ENCODE data around the gene GMIP.

GMIP gene

GRCh38 chr19:19594381-19594780 is 49.1 kb downstream of the GMIP start:
- peak; percentile 27 for DNase-seq (ENCODE audit: low read depth)
- no peak overlapping the region for H3K4me3 ChIP-seq (ENCODE audit: low read depth, low read length)
- TF ChIP-seq, protein P1, sequence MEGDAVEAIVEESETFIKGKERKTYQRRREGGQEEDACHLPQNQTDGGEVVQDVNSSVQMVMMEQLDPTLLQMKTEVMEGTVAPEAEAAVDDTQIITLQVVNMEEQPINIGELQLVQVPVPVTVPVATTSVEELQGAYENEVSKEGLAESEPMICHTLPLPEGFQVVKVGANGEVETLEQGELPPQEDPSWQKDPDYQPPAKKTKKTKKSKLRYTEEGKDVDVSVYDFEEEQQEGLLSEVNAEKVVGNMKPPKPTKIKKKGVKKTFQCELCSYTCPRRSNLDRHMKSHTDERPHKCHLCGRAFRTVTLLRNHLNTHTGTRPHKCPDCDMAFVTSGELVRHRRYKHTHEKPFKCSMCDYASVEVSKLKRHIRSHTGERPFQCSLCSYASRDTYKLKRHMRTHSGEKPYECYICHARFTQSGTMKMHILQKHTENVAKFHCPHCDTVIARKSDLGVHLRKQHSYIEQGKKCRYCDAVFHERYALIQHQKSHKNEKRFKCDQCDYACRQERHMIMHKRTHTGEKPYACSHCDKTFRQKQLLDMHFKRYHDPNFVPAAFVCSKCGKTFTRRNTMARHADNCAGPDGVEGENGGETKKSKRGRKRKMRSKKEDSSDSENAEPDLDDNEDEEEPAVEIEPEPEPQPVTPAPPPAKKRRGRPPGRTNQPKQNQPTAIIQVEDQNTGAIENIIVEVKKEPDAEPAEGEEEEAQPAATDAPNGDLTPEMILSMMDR (IDR thresholded peaks at IDR 0.05; ENCODE audit: insufficient read depth, low read depth, low read length, missing control alignments): no peak

GRCh38 chr19:19592690-19593089 is 50.8 kb downstream of the GMIP start:
- TF ChIP-seq, protein P1 (IDR thresholded peaks at IDR 0.05; ENCODE audit: insufficient read depth, low read depth, low read length, missing control alignments): no peak

GRCh38 chr19:19591133-19591825 is 52.2 kb downstream of the GMIP start:
- H3K4me3 ChIP-seq (ENCODE audit: low read depth, low read length): peak overlapping the region; percentile 18
- TF ChIP-seq, protein P1 (IDR thresholded peaks at IDR 0.05; ENCODE audit: insufficient read depth, low read depth, low read length, missing control alignments): no peak
- DNase-seq (ENCODE audit: low read depth): peak; percentile 88

More at GRCh38 chr19:19592690-19593089, 50.8 kb downstream of the GMIP start:
- no peak overlapping the region for H3K4me3 ChIP-seq (ENCODE audit: low read depth, low read length)
- no peak for DNase-seq (ENCODE audit: low read depth)

GRCh38 chr19:19588546-19588945 is 54.9 kb downstream of the GMIP start:
- DNase-seq (ENCODE audit: low read depth): no peak
- no peak overlapping the region for H3K4me3 ChIP-seq (ENCODE audit: low read depth, low read length)
- TF ChIP-seq, protein P1 (IDR thresholded peaks at IDR 0.05; ENCODE audit: insufficient read depth, low read depth, low read length, missing control alignments): no peak

DNA sequence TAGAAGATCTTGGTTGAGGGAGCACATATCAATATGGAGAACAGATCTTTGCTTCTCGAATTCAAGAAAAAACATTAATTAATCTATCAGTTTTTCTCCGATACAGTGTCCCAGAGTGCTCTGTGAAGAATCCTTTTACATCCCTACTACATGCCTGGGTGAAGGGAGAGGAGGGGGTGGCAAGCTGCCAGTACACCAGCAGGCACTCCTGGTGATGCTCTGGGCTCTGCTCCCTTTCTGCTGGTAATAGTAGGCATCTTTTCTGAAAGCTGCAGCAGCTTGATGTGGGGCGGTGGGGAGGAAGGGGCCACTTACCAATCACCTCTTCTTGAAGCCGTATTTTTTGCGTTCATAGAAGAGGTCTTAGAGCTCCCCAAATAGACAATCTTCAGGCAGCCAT is 55.7 kb downstream of the GMIP start:
- H3K4me3 ChIP-seq (ENCODE audit: low read depth, low read length): no peak overlapping the region
- TF ChIP-seq, protein P1 (IDR thresholded peaks at IDR 0.05; ENCODE audit: insufficient read depth, low read depth, low read length, missing control alignments): no peak
- DNase-seq (ENCODE audit: low read depth): no peak

DNA sequence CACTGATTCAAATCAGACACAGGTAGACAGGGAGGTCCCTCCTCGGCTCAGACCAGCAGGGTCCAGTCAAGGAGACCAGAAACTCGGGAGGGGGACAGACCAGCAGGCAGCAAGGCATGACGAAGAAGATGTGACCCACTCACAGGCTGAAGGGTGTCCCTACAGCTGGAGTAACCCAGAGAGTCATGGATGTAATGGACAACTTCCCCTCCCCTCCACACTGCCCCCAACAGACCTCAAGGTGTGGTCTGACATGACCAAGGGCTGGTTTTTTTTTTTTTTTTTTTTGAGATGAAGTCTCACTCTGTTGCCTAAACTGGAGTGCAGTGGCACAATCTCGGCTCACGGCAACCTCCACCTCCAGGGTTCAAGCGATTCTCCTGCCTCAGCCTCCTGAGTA is 59.1 kb downstream of the GMIP start:
- no peak overlapping the region for H3K4me3 ChIP-seq (ENCODE audit: low read depth, low read length)
- TF ChIP-seq, protein P1 (IDR thresholded peaks at IDR 0.05; ENCODE audit: insufficient read depth, low read depth, low read length, missing control alignments): no peak
- no peak for DNase-seq (ENCODE audit: low read depth)

- TF ChIP-seq, protein P1 (IDR thresholded peaks at IDR 0.05; ENCODE audit: insufficient read depth, low read depth, low read length, missing control alignments): no peak
- no peak overlapping the region for H3K4me3 ChIP-seq (ENCODE audit: low read depth, low read length)
Observed at GRCh38 chr19:19582471-19582870, 61.0 kb downstream of the GMIP start.

More at GRCh38 chr19:19582471-19582870, 61.0 kb downstream of the GMIP start:
- no peak for DNase-seq (ENCODE audit: low read depth)

Data from GM12865 (cell line).